ENCODE measurements around the gene TNNI3K. TPM values are rescaled to one million over a fixed set of nuclear protein-coding genes. Genes with fewer than 3 reads are reported as not detected.

TNNI3K gene
- total and polyA plus RNA-seq, 9 of the 15 experiments (the other 6 are each of a cell fraction or from before 2014, with no cell fraction given) = 0.21 to 0.53 (median 0.32) TPM; not detected in 5

DNA sequence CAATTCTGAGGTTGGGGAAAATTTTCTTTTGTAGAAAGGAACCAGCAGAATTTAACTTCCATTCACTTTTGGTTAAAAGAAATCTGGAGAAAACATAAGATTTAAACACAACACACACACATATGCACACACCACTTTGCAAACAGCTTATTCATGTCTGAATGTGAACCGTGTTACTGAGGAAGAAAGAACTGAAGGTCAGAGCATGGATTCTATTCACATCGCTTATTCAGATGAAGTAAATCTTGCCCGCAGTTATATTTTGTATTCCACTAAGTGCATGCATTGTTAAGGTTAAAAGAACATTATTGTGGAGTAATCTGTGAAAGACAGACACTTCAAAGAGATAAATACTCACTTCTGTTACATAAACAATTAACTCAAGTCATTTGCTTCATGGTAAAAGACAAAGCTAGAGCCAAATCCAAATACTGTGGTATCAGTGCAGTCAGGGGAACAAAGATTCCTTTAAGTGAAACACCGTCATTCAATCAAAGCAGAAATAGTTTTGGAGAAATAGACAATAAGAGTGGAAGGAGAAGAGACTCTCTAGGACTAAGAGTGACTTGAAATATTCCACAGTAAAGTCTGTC lies 195.3 kb downstream of the TNNI3K start:
- H3K79me2 ChIP-seq (ENCODE audit: control insufficient read depth, insufficient read depth, low read length) = no peaks in the 10 kb centered on the region
- no peaks in the 10 kb centered on the region for H3K36me3 ChIP-seq (ENCODE audit: control insufficient read depth, insufficient read depth, low read length)
- no peak overlapping the region for H3K4me2 ChIP-seq (ENCODE audit: insufficient read depth, low read length)
- no TSS peak for BruUV-seq (replicated peaks)
- no peak for ATAC-seq
- no peak overlapping the region for H3K4me3 ChIP-seq
- H3K9ac ChIP-seq (ENCODE audit: insufficient read depth in 1 of 2, low read depth in 2 of 2, low read length in 2 of 2) = no peak overlapping the region
- H3K4me1 ChIP-seq (replicated peaks in 1 of 2; ENCODE audit: control insufficient read depth in 2 of 2, insufficient read depth in 2 of 2, low read length in 2 of 2) = no peaks in the 10 kb centered on the region
- 0% methylated on average over 4 of the region's 4 CpGs for WGBS (ENCODE audit: insufficient coverage, low coverage, missing lambda C conversion rate)
- H3K9me3 ChIP-seq (replicated peaks; ENCODE audit: control insufficient read depth, insufficient read depth, low read depth, low read length) = no peaks in the 10 kb centered on the region
- TF ChIP-seq CBFA2T2 (conservative IDR thresholded peaks at IDR 0.05) = no peak
- no peak for TF ChIP-seq ZFP91 (CRISPR knock-in tag; IDR thresholded peaks at IDR 0.05)
- TF ChIP-seq FOSL1 (tag; conservative IDR thresholded peaks at IDR 0.05) = no peak
- TF ChIP-seq MYBL2 (IDR thresholded peaks at IDR 0.05; ENCODE audit: low read depth) = no peak
- TF ChIP-seq MYBL2 (CRISPR knock-in tag; IDR thresholded peaks at IDR 0.05; ENCODE audit: borderline replicate concordance) = no peak
- TF ChIP-seq TSHZ1 (CRISPR knock-in tag; IDR thresholded peaks at IDR 0.05) = no peak
- TF ChIP-seq HDAC2 (IDR thresholded peaks at IDR 0.05) = no peak
- TF ChIP-seq ZNF707 (CRISPR knock-in tag; conservative IDR thresholded peaks at IDR 0.05) = no peak
- no peak for TF ChIP-seq CBX2 (IDR thresholded peaks at IDR 0.05; ENCODE audit: insufficient read depth, low read length, poor library complexity, severe bottlenecking)
- TF ChIP-seq, protein P1, sequence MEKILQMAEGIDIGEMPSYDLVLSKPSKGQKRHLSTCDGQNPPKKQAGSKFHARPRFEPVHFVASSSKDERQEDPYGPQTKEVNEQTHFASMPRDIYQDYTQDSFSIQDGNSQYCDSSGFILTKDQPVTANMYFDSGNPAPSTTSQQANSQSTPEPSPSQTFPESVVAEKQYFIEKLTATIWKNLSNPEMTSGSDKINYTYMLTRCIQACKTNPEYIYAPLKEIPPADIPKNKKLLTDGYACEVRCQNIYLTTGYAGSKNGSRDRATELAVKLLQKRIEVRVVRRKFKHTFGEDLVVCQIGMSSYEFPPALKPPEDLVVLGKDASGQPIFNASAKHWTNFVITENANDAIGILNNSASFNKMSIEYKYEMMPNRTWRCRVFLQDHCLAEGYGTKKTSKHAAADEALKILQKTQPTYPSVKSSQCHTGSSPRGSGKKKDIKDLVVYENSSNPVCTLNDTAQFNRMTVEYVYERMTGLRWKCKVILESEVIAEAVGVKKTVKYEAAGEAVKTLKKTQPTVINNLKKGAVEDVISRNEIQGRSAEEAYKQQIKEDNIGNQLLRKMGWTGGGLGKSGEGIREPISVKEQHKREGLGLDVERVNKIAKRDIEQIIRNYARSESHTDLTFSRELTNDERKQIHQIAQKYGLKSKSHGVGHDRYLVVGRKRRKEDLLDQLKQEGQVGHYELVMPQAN (IDR thresholded peaks at IDR 0.05; ENCODE audit: borderline replicate concordance) = no peak
- TF ChIP-seq TEAD4 (IDR thresholded peaks at IDR 0.05; ENCODE audit: low read length) = no peak
- TF ChIP-seq TEAD4 (CRISPR knock-in tag; IDR thresholded peaks at IDR 0.05; ENCODE audit: borderline replicate concordance) = no peak
- no peak for TF ChIP-seq CBX5 (IDR thresholded peaks at IDR 0.05; ENCODE audit: borderline replicate concordance, low read depth)
- TF ChIP-seq YBX1 (IDR thresholded peaks at IDR 0.05) = no peak
- no peak for TF ChIP-seq TSC22D4 (tag; IDR thresholded peaks at IDR 0.05)
- no peak for TF ChIP-seq ZNF12 (CRISPR knock-in tag; IDR thresholded peaks at IDR 0.05)
- CTCF ChIA-PET (ENCODE audit: low intra/inter-chr PET ratio) = no interaction called here
- no peaks in the 10 kb centered on the region for H3K27me3 ChIP-seq (ENCODE audit: control insufficient read depth in 2 of 2, insufficient read depth in 2 of 2, low read length in 2 of 2)
- H3K9me1 ChIP-seq (ENCODE audit: control insufficient read depth, insufficient read depth, low read length) = no peaks in the 10 kb centered on the region
- FAIRE-seq = no peak
- H4K20me1 ChIP-seq (replicated peaks; ENCODE audit: control insufficient read depth, insufficient read depth, low read length) = no peaks in the 10 kb centered on the region
- in situ Hi-C loops (cut with MboI) = no loop called here
- H3K27ac ChIP-seq (ENCODE audit: extremely low read depth, low read depth, low read length) = no peak overlapping the region
- intact Hi-C loops (cut with micrococcal nuclease) = no loop called here
- H2AFZ ChIP-seq (ENCODE audit: low read depth, low read length) = no peak overlapping the region
- POLR2A ChIA-PET = no interaction called here
- DNase-seq (ENCODE audit: extremely low read depth in 1 of 4, low spot score in 3 of 4) = no peak

Data from K562 (cell line).